GM12864 (cell line): ENCODE measurements around the gene MROH9.

Experiments used
- DNase-seq: peaks from one replicate; pipeline ENCODE4 v3.0.0-alpha.2; 2011; ENCODE audit warnings: low read depth
- H3K4me3 ChIP-seq: 2 replicates; pipeline ENCODE4 v1.5.1; 2011; ENCODE audit warnings: mild to moderate bottlenecking, low read depth, low read length, control low read depth
- TF ChIP-seq, protein P1 (sequence below): IDR thresholded peaks from 2 replicates; pipeline ENCODE4 v1.5.1; 2011; ENCODE audit warnings: low read depth, mild to moderate bottlenecking, moderate library complexity, low read length, control low read depth, inconsistent platforms; ENCODE audit errors: missing control alignments

The MROH9 gene, protein sequence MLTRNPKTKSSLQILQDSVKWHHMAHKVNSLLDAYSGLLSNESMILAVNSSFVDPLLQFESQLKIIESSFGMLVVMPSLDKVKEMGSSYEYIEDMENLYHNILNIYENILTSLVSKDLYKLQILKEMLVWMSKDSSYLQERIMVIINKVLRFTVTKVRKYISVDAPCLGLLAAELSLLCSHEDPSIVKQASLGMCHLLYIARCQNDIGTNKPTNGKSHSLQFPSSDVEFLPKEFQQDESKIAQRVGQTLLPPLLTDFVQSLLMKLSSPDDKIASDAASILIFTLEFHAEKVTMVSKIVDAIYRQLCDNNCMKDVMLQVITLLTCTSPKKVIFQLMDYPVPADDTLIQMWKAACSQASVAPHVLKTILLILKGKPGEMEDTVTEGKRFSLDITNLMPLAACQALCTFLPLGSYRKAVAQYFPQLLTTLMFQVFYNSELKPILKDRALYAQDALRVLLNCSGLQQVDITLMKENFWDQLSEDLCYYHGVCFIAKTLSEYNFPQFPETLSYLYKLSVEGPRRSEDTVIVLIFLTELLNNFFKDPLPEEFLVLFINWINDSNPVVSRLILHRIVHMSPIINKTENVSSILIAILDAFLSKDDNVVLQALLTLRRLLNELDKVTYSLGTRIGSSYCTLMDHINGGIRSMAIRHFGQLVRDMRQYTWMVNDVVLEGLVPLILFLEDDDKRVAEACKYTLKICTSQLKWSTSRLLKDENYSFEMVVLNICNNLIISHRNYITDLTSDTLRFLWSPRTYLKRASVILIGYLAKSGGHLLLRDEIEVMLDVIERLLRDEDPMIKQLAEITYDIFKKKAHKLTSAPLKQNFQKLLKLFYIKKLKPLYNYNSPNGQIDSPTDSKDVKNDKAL

GRCh38 chr1:170935231-170935630 is at the start of gene MROH9:
Gene MROH9, plus strand, starts transcription at chr1:170935534. Its CDS starts 10,023 bp downstream, at chr1:170945557.
- TF ChIP-seq, protein P1, sequence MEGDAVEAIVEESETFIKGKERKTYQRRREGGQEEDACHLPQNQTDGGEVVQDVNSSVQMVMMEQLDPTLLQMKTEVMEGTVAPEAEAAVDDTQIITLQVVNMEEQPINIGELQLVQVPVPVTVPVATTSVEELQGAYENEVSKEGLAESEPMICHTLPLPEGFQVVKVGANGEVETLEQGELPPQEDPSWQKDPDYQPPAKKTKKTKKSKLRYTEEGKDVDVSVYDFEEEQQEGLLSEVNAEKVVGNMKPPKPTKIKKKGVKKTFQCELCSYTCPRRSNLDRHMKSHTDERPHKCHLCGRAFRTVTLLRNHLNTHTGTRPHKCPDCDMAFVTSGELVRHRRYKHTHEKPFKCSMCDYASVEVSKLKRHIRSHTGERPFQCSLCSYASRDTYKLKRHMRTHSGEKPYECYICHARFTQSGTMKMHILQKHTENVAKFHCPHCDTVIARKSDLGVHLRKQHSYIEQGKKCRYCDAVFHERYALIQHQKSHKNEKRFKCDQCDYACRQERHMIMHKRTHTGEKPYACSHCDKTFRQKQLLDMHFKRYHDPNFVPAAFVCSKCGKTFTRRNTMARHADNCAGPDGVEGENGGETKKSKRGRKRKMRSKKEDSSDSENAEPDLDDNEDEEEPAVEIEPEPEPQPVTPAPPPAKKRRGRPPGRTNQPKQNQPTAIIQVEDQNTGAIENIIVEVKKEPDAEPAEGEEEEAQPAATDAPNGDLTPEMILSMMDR: no peak
- no peak within 1 kb of the TSS for H3K4me3 ChIP-seq
- no peak for DNase-seq

DNA sequence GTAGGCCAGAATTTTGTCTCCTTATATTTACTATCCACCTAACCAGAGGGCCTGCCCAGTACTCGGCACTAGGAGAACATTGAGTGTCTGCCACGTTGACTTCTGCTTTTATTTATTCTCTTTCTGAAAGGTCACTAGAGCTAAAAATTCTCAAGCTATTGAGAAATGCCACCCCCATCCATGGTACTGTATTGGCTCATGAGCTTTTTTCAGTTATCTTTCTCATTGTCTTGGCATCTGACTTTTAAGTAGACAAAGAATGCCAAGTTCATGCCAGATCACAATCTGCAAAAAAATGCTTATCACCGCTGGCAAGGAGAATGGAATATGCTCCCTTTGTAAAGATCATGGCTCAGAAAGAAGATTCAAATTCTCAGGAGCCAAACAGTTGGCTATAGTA is 49.8 kb upstream of the MROH9 start:
- no peak overlapping the region for H3K4me3 ChIP-seq
- TF ChIP-seq, protein P1: no peak
- no peak for DNase-seq

- H3K4me3 ChIP-seq: no peak overlapping the region
- DNase-seq: no peak
- TF ChIP-seq, protein P1: no peak
Observed at GRCh38 chr1:170886460-170886859, 48.9 kb upstream of the MROH9 start.

DNA sequence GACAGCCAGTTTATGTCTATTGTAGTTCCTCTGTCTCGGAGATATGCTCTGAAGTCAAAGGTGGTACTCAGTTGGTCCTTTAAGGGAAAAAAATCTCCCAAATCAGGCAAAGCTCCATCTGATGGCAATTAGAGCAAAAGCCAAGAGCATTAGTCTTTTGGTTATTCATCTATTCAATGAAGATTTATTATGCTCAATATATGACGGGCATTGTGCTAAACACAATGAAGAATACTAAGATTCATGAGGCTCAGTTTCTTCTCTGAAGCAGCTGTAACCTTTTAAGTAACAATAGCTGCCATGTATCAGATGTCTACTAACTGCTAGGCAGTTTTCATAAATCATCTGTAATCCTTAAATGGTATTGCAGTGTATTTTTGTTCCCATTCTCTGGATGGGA is 47.6 kb upstream of the MROH9 start:
- H3K4me3 ChIP-seq: no peak overlapping the region
- no peak for DNase-seq
- TF ChIP-seq, protein P1: no peak

DNA sequence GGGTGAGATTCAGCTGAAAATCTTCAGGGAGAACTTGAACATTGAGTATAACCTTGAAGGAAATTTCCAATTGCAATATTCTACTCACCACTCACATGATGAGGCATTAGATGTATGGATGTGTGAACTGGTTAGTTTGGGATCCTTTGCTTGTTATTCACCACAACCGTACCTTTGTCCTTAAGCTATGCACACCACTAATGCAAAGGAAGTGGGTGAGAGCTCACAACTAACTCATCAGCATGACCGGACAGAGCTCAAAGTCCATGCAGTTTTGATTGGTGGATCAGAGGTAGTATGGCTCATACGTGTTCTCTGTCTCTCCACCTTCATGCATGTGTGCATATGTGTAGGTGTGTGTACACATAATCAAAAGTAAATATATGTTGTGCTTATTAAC is 43.5 kb upstream of the MROH9 start:
- DNase-seq: no peak
- TF ChIP-seq, protein P1: no peak
- H3K4me3 ChIP-seq: no peak overlapping the region

DNA sequence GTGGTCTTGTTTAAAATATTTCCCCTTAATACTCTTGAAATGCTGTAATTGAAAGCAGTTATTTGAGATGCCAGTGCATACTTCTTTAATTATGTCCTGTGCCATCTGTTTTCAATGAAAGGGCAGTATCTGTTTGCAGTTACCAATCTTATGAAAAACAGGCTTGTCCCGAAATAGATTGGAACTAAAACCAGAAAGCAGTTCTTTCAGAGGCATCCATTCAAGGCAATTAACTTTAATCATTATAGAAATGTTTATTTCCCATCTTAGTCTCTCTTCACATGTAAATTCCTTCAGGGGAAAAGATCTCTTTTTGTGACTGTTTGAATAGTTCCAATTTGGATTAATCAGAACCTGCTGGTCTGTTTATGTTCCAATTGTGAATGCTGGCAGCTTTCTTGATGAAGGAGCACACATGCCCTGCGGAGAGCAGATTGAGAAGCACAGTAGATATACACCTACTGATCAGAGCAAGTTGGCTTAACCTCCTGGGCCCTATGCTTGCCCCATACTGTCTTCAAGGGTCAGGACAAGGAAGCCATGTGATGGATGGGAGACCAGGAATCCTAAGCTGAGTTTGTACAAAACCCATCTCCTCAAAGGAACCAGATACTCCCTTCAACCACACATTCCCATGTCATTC is 41.6 kb upstream of the MROH9 start:
- no peak for DNase-seq
- TF ChIP-seq, protein P1: no peak
- H3K4me3 ChIP-seq: no peak overlapping the region
